PC-9 (cell line): ENCODE results near the gene EEF2K. TPM values are rescaled to one million over a fixed set of nuclear protein-coding genes. Genes with fewer than 3 reads are reported as not detected.
"Not testable (repeated sequence)": the region's sequence is repeated elsewhere in the genome, so short reads cannot be mapped to it uniquely, and the experiment has no call there.

Experiments used
- BruUV-seq: library from RNA; stranded (reverse); fragments of 400-500 nt; replicated peaks from 2 replicates; lab custom pipeline; 2021; lab: Mats Ljungman, UMichigan
- CTCF ChIA-PET: fragments of 300-600 bp; sonication (Branson Sonifier 250); formaldehyde crosslinking; loops from one replicate; lab custom pipeline; 2022; ENCODE audit warnings: antibody characterized with exemption; lab: Charles Lee
- POLR2A ChIA-PET: fragments of 300-600 bp; sonication (Branson Sonifier 250); formaldehyde crosslinking; loops from one replicate; lab custom pipeline; 2022; ENCODE audit warnings: antibody characterized with exemption; ENCODE audit not compliant: unreplicated experiment; lab: Charles Lee
- DNase-seq, 2 experiments: peaks; one replicate each; pipeline versions ENCODE4 v3.0.0 to v3.0.0-alpha.2; 2015 to 2022; ENCODE audit warnings: mixed read lengths in 1 of 2
- H2AFZ ChIP-seq: fragments of 200-600 bp; sonication (generic); 2 replicates; pipeline ENCODE4 v1.8.1; 2017; ENCODE audit warnings: antibody characterized with exemption
- H3F3A ChIP-seq: fragments of 200-600 bp; sonication (generic); 2 replicates; pipeline ENCODE4 v1.8.1; 2017; ENCODE audit warnings: antibody characterized with exemption, mild to moderate bottlenecking, low read depth; ENCODE audit not compliant: insufficient read depth
- H3K27ac ChIP-seq: fragments of 200-600 bp; sonication (generic); 2 replicates; pipeline ENCODE4 v1.6.1; 2016; ENCODE audit warnings: mixed run types
- H3K27me3 ChIP-seq: fragments of 200-600 bp; sonication (generic); 2 replicates; pipeline ENCODE4 v1.6.1; 2016; ENCODE audit warnings: low read depth, mixed run types; ENCODE audit not compliant: insufficient read depth
- H3K36me3 ChIP-seq: fragments of 200-600 bp; sonication (generic); 2 replicates; pipeline ENCODE4 v1.6.1; 2016; ENCODE audit warnings: low read depth, mixed run types
- H3K4me1 ChIP-seq: fragments of 200-600 bp; sonication (generic); replicated peaks from 2 replicates; pipeline ENCODE4 v1.6.1; 2016; ENCODE audit warnings: mixed run types; ENCODE audit not compliant: insufficient read depth
- H3K4me2 ChIP-seq: fragments of 200-600 bp; sonication (generic); 2 replicates; pipeline ENCODE4 v1.6.1; 2017; ENCODE audit warnings: mixed run types
- H3K4me3 ChIP-seq: fragments of 200-600 bp; sonication (generic); 2 replicates; pipeline ENCODE4 v1.6.1; 2016; ENCODE audit warnings: mixed run types
- H3K79me2 ChIP-seq: fragments of 200-600 bp; sonication (generic); 2 replicates; pipeline ENCODE4 v1.6.1; 2017; ENCODE audit warnings: low read depth, mixed run types
- H3K9me2 ChIP-seq: fragments of 200-600 bp; sonication (generic); 2 replicates; pipeline ENCODE4 v1.8.1; 2017; ENCODE audit warnings: mild to moderate bottlenecking; ENCODE audit not compliant: insufficient read depth
- H3K9me3 ChIP-seq: fragments of 200-600 bp; sonication (generic); 2 replicates; pipeline ENCODE4 v1.8.1; 2016; ENCODE audit warnings: low read depth; ENCODE audit not compliant: insufficient read depth
- H4K20me1 ChIP-seq: fragments of 200-600 bp; sonication (generic); 2 replicates; pipeline ENCODE4 v1.8.1; 2017; ENCODE audit not compliant: insufficient read depth
- CTCF ChIP-seq: fragments of 200-600 bp; sonication (generic); conservative IDR thresholded peaks from 2 replicates; pipeline ENCODE4 v1.6.1; 2017; ENCODE audit warnings: mixed run types, antibody characterized with exemption, mild to moderate bottlenecking, moderate library complexity
- EZH2 ChIP-seq: fragments of 200-600 bp; sonication (generic); IDR thresholded peaks from 2 replicates; pipeline ENCODE4 v1.8.0; 2017; ENCODE audit warnings: antibody characterized with exemption, low read depth
- intact Hi-C: fragments of 100-400 bp; cut with micrococcal nuclease; formaldehyde crosslinking; loops from one replicate; pipeline ENCODE4 v1.10.0; 2022; ENCODE audit not compliant: unreplicated experiment
- total RNA-seq: library from RNA; stranded (reverse); gene quantifications from 2 replicates; pipeline ENCODE4 v1.2.3, GENCODE V29; 2021

Gene EEF2K
- total RNA-seq, 1 experiment from 2014 or later, result 29.8 TPM

- H3K79me2 ChIP-seq, result no peaks in the 10 kb centered on the region
- no peaks in the 10 kb centered on the region for H4K20me1 ChIP-seq
- BruUV-seq, result no TSS peak
- no peaks in the 10 kb centered on the region for H3K9me2 ChIP-seq
- no peaks in the 10 kb centered on the region for H3F3A ChIP-seq
- TF ChIP-seq CTCF (no peak), EZH2 (no peak)
- POLR2A ChIA-PET, result interaction anchor here (0.6 kb wide), 1 partner anchor 848 kb away, joined by 5 read pairs; no protein-coding TSS in a partner anchor
- no peaks in the 10 kb centered on the region for H3K4me1 ChIP-seq
- H3K9me3 ChIP-seq, result no peaks in the 10 kb centered on the region
- no peak for DNase-seq
- no peak overlapping the region for H2AFZ ChIP-seq
- CTCF ChIA-PET, result interaction anchor here (0.6 kb wide), 2 partner anchors 8 to 15 kb away, joined by 3 read pairs; no protein-coding TSS in a partner anchor
- H3K27me3 ChIP-seq, result peaks cover 10% of the 10 kb centered on the region; the same call in 1 of the 2 replicates
- H3K4me2 ChIP-seq, result no peak overlapping the region
- H3K4me3 ChIP-seq, result no peak overlapping the region
- H3K36me3 ChIP-seq, result no peaks in the 10 kb centered on the region
- no peak overlapping the region for H3K27ac ChIP-seq
- intact Hi-C loops, result no loop called here
These were observed 40.4 kb upstream of the EEF2K start for GRCh38 chr16:22165508-22166285.

GRCh38 chr16:22171953-22172352 is 34.1 kb upstream of the EEF2K start:
- DNase-seq, result no peak
- H3F3A ChIP-seq, result no peaks in the 10 kb centered on the region
- no peaks in the 10 kb centered on the region for H3K9me2 ChIP-seq
- H3K27me3 ChIP-seq, result no peaks in the 10 kb centered on the region; the same call in 1 of the 2 replicates
- H3K27ac ChIP-seq, result no peak overlapping the region
- no peaks in the 10 kb centered on the region for H4K20me1 ChIP-seq
- no peaks in the 10 kb centered on the region for H3K4me1 ChIP-seq
- no peaks in the 10 kb centered on the region for H3K79me2 ChIP-seq
- H3K4me2 ChIP-seq, result no peak overlapping the region
- CTCF ChIA-PET, result no interaction called here
- intact Hi-C loops, result no loop called here
- no peak overlapping the region for H2AFZ ChIP-seq
- no peak for TF ChIP-seq CTCF
- no peak for TF ChIP-seq EZH2
- no peaks in the 10 kb centered on the region for H3K36me3 ChIP-seq
- no peak overlapping the region for H3K4me3 ChIP-seq
- no peaks in the 10 kb centered on the region for H3K9me3 ChIP-seq
- POLR2A ChIA-PET, result no interaction called here
- BruUV-seq, result no TSS peak

GRCh38 chr16:22172642-22173041 is 33.4 kb upstream of the EEF2K start:
- H3K9me3 ChIP-seq, H3K4me2 ChIP-seq, H3F3A ChIP-seq, CTCF ChIA-PET, H2AFZ ChIP-seq, H3K9me2 ChIP-seq, H4K20me1 ChIP-seq, H3K36me3 ChIP-seq, H3K27me3 ChIP-seq, intact Hi-C loops, H3K4me3 ChIP-seq, POLR2A ChIA-PET, H3K27ac ChIP-seq, BruUV-seq, DNase-seq, H3K4me1 ChIP-seq, H3K79me2 ChIP-seq: not testable (repeated sequence)
